ENCODE results near the gene RHD. TPM values are rescaled to one million over a fixed set of nuclear protein-coding genes. Genes with fewer than 3 reads are reported as not detected.
"Not testable (repeated sequence)": the region's sequence is repeated elsewhere in the genome, so short reads cannot be mapped to it uniquely, and the experiment has no call there.

The RHD gene
- total RNA-seq, 1 experiment from 2014 or later = not detected

DNA sequence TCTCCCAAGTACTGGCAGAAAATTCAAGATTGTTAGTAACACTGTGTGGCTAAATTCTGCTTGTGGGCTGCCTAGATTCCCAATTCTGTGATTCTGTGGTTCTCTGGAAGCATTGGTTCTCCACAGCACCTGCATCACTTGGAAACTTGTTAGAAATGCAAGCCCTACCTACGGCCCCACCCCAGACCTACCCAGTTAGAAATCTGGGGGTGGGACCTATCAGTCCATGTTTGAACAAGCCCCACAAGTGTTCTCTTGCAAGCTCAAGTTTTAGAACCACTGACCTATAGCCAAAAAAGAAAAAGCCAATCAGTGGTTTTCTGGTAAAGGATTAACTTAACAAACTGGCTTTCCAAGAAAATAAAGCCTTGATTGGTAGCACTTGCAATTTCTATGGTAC, 35.9 kb downstream of the RHD start:
- DNase-seq (ENCODE audit: low read depth) = not testable (repeated sequence)

GRCh38 chr1:25309085-25309484, 36.8 kb downstream of the RHD start:
- DNase-seq (ENCODE audit: low read depth) = not testable (repeated sequence)

GRCh38 chr1:25309486-25309885, 37.2 kb downstream of the RHD start:
- not testable (repeated sequence) for DNase-seq (ENCODE audit: low read depth)

DNA sequence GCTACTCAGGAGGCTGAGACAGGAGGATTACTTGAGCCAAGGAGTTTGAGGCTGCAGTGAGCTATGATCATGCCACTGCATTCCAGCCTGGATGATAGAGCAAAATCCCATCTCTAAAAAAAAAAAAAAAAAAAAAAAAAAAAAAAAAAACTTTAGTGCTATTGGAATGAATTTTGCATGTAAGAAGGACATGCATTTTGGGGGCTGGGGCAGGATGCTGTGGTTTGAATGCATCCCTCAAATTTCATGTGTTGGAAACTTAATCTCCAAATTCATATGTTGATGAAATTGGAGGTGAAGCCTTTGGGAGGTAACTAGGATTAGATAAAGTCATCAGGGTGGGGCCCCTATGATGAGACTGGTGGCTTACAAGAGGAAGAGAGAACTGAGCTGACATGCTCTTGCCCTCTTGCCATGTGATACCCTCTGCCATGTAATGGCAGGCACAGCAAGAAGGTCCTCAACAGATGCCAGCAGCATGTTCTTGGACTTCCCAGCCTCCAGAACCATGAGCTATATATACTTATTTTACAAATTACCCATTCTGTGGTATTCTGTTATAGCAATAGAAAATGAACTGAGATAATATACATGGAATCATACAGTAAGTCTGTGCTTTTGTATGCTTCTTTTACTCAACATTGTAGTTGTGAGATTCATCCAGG, 40.6 kb downstream of the RHD start:
- not testable (repeated sequence) for DNase-seq (ENCODE audit: low read depth)

DNA sequence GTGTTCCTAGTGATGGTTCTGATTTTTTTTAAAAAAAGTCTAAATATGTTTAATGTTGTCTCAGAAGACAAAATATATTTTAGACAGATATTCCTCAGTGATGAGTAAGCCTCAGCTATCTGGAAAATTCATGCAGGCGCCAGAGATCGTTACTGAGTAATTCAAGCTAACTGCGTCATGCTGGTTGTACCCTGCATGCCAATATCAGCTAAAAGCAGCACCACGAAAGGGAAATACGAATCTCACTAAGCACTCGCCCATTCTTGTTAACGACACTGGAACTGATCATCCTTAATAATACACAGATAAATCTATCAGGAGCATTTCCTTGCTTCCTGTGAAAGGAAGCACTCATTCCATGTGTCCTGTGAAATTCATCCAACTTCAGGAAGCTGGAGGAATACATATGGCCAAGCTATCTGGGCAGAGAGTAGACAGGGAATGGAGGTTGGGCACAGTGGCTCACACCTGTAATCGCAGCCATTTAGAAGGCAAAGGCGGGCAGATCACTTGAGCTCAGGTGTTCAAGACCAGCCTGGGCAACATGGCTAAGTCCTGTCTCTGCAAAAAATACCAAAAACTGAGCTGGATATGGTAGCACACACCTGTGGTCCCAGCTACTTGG, 48.1 kb downstream of the RHD start:
- peak; percentile 44 for DNase-seq (ENCODE audit: low read depth)

DNA sequence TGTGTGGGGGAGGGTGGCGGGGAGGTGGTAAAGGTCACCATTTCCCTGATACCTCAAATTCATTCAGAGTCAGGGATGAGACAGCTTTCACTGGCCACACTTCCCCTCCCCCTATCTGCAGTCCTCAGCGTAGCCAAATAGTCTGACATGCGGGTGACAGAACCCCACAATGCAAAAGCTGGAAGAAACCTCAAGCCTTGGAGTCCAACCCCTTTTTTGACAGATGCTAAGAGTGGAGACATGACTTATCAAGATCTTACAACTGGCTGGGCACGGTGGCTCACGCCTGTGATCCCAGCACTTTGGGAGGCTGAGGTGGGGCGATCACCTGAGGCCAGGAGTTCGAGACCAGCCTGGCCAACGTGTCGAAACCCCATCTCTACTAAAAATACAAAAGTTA, 49.8 kb downstream of the RHD start:
- not testable (repeated sequence) for DNase-seq (ENCODE audit: low read depth)

GRCh38 chr1:25324407-25324806, 52.1 kb downstream of the RHD start:
- DNase-seq (ENCODE audit: low read depth) = not testable (repeated sequence)

DNA sequence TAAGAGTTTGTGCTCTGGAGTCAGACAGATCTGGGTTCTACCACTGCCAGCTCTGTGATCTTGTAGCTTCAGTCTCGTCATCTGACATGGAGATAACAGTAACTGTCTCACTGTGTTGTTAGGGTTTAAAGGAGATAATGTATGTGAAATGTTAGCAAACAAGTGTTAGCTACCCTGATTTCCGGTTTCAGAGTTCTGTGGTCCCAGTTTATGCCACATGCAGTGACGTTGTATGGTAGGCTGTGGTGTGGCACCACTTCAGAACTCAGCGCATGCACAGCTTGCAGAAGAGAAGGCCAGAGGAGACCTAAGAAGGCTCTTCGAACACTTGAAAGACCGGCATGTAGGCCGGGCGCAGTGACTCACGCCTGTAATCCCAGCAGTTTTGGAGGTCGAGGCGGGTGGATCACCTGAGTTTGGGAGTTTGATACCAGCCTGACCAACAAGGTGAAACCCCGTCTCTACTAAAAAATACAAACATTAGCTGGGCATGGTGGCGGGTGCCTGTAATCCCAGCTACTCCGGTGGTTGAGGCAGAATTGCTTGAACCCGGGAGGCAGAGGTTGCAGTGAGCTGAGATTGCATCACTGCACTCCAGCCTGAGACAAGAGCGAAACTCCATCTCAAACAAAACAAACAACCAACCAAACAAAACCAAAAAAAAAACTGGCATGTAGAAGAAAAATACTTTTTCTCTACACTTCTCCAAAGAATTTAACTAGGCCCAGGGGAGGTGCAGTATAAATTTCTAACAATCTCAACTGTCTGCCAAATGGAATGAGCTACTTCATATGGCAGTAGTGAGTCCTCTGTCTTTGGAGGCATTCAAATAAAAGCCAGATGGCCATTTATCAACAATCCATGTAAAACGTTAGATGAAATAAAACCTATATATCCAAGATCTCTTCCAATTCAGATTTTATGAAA, 55.8 kb downstream of the RHD start:
- DNase-seq (ENCODE audit: low read depth) = not testable (repeated sequence)

DNA sequence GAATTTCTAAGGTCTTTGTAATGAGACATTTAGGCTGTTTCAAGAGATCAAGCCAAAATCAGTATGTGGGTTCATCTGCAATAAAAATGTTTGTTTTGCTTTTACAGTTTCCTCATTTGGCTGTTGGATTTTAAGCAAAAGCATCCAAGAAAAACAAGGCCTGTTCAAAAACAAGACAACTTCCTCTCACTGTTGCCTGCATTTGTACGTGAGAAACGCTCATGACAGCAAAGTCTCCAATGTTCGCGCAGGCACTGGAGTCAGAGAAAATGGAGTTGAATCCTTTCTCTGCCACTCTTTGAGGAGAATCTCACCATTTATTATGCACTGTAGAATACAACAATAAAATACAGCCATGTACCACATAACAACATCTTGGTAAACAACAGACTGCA, 56.5 kb downstream of the RHD start:
- DNase-seq (ENCODE audit: low read depth) = not testable (repeated sequence)

GRCh38 chr1:25329336-25329735, 57.0 kb downstream of the RHD start:
- not testable (repeated sequence) for DNase-seq (ENCODE audit: low read depth)

GRCh38 chr1:25329950-25330349, 57.6 kb downstream of the RHD start:
- peak; percentile 68 for DNase-seq (ENCODE audit: low read depth)

GRCh38 chr1:25336922-25337354, 64.6 kb downstream of the RHD start:
- peak; percentile 8 for DNase-seq (ENCODE audit: low read depth)

- not testable (repeated sequence) for DNase-seq (ENCODE audit: low read depth)
Measured at GRCh38 chr1:25337483-25338187, 65.3 kb downstream of the RHD start.

- peak; percentile 87 for DNase-seq (ENCODE audit: low read depth)
Measured at GRCh38 chr1:25338188-25338981, 66.1 kb downstream of the RHD start, which contains the start of gene TMEM50A. TMEM50A (plus strand) TSS chr1:25338334; CDS start chr1:25340487, 2,153 bp downstream.

GRCh38 chr1:25338986-25339385, 66.7 kb downstream of the RHD start:
- DNase-seq (ENCODE audit: low read depth) = no peak

- no peak for DNase-seq (ENCODE audit: low read depth)
Measured at GRCh38 chr1:25341746-25342145, 69.4 kb downstream of the RHD start.

DNA sequence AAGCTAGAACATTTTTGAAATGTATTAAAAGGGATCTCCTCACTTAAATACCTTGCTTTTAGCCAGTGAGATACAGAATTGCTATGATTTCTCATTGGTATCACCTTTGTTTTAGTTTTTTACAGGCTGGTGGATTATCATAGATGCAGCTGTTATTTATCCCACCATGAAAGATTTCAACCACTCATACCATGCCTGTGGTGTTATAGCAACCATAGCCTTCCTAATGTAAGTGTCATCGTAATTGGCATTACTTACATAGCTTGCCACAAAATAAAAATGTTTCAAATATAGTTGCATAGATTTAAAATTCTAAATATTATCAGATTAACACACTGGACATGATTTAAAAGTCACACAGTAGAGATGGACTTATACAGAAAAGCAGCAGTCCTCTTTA, 70.5 kb downstream of the RHD start:
- no peak for DNase-seq (ENCODE audit: low read depth)

GRCh38 chr1:25343872-25344271, 71.6 kb downstream of the RHD start:
- peak; percentile 91 for DNase-seq (ENCODE audit: low read depth)

DNA sequence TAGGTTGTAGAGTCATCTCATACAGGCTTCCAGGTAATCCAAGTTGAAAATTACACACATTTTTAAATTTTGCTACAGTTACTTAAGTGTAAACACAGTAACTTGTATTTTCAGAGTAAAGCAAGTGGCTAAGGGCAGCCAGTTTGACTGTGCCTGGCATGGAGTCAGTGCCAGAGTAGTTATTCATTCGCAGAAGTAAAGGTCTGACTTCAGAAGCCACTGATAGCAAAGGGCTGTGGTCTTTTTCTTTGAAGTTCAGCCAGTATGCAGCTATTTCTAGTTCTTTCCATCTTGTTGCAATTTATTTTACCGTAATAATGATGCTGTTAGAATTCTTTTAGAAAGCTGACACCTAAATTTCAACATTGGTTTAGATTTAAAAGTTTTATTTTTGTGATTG, 75.2 kb downstream of the RHD start:
- no peak for DNase-seq (ENCODE audit: low read depth)

DNA sequence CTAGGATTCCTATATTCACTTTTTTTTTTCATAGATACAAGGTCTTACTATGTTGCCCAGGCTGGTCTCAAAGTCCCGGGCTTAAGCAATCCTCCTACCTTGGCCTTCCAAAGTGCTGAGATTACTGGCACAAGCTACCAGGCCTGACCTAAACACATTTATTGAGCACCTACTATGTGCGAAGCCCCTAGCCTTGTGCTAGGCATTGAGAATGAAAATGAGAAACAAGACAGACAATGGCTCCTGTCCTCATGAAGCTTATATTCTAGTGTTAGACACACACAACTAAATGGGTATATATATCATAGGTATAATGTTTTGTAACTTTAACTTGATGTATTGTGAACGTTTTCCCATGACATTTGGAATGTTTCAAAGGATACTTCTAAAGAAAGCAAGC, 77.3 kb downstream of the RHD start:
- no peak for DNase-seq (ENCODE audit: low read depth)

Data from M059J (cell line).